ENCODE results near the gene TNF. TPM values are rescaled to one million over a fixed set of nuclear protein-coding genes. Genes with fewer than 3 reads are reported as not detected.

TNF gene
- total RNA-seq, 2 donors from 2014 or later: 0.66 to 1.3 TPM

DNA sequence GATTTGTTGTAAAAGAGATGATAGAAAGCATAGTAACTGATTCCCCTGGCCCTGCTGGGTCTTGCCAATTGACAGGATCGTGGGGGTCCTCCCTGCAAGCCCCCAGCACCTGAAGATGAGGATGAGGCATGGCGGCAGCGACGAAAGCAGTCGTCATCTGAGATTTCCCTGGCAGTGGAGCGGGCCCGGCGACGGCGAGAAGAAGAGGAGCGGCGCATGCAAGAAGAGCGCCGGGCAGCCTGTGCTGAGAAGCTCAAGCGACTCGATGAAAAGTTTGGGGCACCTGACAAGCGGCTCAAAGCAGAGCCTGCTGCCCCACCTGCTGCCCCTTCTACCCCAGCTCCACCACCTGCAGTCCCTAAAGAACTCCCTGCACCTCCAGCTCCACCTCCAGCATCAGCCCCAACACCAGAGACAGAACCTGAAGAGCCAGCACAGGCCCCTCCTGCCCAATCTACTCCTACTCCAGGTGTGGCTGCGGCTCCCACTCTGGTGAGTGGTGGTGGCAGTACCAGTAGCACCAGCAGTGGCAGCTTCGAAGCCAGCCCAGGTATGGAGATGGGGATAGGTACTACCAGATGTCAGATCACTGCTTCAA lies 52.4 kb downstream of the TNF start:
- Histone ChIP-seq H3K9me3 (no peaks in the 10 kb centered on the region), H3K27me3 (no peaks in the 10 kb centered on the region), H3K4me1 (peaks cover 2% of the 10 kb centered on the region), H3K36me3 (replicated peaks in 1 of 2; ENCODE audit: insufficient read depth in 1 of 2, low read depth in 2 of 2) (peaks cover 31 to 77% of the 10 kb centered on the region in 2 donors), H3K27ac (no peak overlapping the region), H3K4me3 (no peak overlapping the region)
- TF ChIP-seq POLR2A (IDR thresholded peaks at IDR 0.05): no peak
- TF ChIP-seq, protein P1, sequence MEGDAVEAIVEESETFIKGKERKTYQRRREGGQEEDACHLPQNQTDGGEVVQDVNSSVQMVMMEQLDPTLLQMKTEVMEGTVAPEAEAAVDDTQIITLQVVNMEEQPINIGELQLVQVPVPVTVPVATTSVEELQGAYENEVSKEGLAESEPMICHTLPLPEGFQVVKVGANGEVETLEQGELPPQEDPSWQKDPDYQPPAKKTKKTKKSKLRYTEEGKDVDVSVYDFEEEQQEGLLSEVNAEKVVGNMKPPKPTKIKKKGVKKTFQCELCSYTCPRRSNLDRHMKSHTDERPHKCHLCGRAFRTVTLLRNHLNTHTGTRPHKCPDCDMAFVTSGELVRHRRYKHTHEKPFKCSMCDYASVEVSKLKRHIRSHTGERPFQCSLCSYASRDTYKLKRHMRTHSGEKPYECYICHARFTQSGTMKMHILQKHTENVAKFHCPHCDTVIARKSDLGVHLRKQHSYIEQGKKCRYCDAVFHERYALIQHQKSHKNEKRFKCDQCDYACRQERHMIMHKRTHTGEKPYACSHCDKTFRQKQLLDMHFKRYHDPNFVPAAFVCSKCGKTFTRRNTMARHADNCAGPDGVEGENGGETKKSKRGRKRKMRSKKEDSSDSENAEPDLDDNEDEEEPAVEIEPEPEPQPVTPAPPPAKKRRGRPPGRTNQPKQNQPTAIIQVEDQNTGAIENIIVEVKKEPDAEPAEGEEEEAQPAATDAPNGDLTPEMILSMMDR (IDR thresholded peaks at IDR 0.05): no peak
- ATAC-seq (no peak), DNase-seq (no peak)
- intact Hi-C loops (cut with DNase I): no loop called here
- WGBS, 2 donors: 95 to 98% methylated on average over 17 to 19 of the region's 19 CpGs

Small RNAs within 50 kb of the gene (small RNA-seq; reads per million reads assigned to genes)
- gene SNORA38: 0.33 reads per million
- 84.9 reads per million, percentile 96 among the genes with 10 or more reads in this experiment for gene SNORD117
- gene SNORD84: not detected
- not detected for gene UQCRHP1

Other genes with a start within 250 kb of the TNF start
- gene HLA-B, start 218.4 kb upstream of the TNF start, total RNA-seq: 100 to 1,000 TPM; 316 to 342 TPM
- 10 to 100 TPM in 1 of 2 donors, 1 to 10 TPM in 1; 8.3 to 10.9 TPM for gene MICA, start 172.0 kb upstream of the TNF start, total RNA-seq
- under 1 TPM in 1 of 2 donors, not detected in 1; 0.78 TPM for gene MICB, start 77.4 kb upstream of the TNF start, total RNA-seq
- gene MCCD1, start 46.6 kb upstream of the TNF start, total RNA-seq: not detected
- 100 to 1,000 TPM; 132 to 260 TPM for gene DDX39B, start 33.6 kb upstream of the TNF start, total RNA-seq
- 1 to 10 TPM in 1 of 2 donors, not detected in 1; 1.0 TPM for gene ATP6V1G2, start 29.0 kb upstream of the TNF start, total RNA-seq
- 10 to 100 TPM in 1 of 2 donors, 1 to 10 TPM in 1; 5.6 to 27.0 TPM for gene NFKBIL1, start 28.0 kb upstream of the TNF start, total RNA-seq
- not detected for gene LTA, start 3.3 kb upstream of the TNF start, total RNA-seq
- gene LTB, start 6.9 kb downstream of the TNF start, total RNA-seq: under 1 TPM in 1 of 2 donors, not detected in 1; 0.78 TPM
- 1 to 10 TPM; 2.9 to 6.9 TPM for gene LST1, start 10.7 kb downstream of the TNF start, total RNA-seq
- gene NCR3, start 17.4 kb downstream of the TNF start, total RNA-seq: not detected
- 1 to 10 TPM; 2.3 to 7.3 TPM for gene AIF1, start 39.7 kb downstream of the TNF start, total RNA-seq
- 10 to 100 TPM; 48.8 to 57.4 TPM for gene PRRC2A, start 45.1 kb downstream of the TNF start, total RNA-seq
- 100 to 1,000 TPM; 101 to 128 TPM for gene BAG6, start 77.1 kb downstream of the TNF start, total RNA-seq
- gene APOM, start 80.3 kb downstream of the TNF start, total RNA-seq: 1 to 10 TPM in 1 of 2 donors, not detected in 1; 1.6 TPM
- gene C6orf47, start 85.2 kb downstream of the TNF start, total RNA-seq: 10 to 100 TPM; 15.8 to 22.1 TPM
- gene GPANK1, start 89.4 kb downstream of the TNF start, total RNA-seq: 10 to 100 TPM in 1 of 2 donors, 1 to 10 TPM in 1; 8.9 to 10.9 TPM
- gene CSNK2B, start 90.5 kb downstream of the TNF start, total RNA-seq: 100 to 1,000 TPM in 1 of 2 donors, 10 to 100 TPM in 1; 98.2 to 100 TPM
- gene LY6G5B, start 94.4 kb downstream of the TNF start, total RNA-seq: 1 to 10 TPM; 6.9 to 8.3 TPM
- gene LY6G5C, start 105.5 kb downstream of the TNF start, total RNA-seq: 1 to 10 TPM in 1 of 2 donors, not detected in 1; 4.4 TPM
- 10 to 100 TPM; 24.7 to 38.1 TPM for gene ABHD16A, start 127.8 kb downstream of the TNF start, total RNA-seq
- not detected for gene LY6G6F, start 131.3 kb downstream of the TNF start, total RNA-seq
- not detected for gene LY6G6D, start 139.8 kb downstream of the TNF start, total RNA-seq
- gene LY6G6C, start 146.2 kb downstream of the TNF start, total RNA-seq: not detected
- gene MPIG6B, start 147.8 kb downstream of the TNF start, total RNA-seq: not detected
- 10 to 100 TPM; 23.6 to 40.5 TPM for gene DDAH2, start 153.7 kb downstream of the TNF start, total RNA-seq
- gene CLIC1, start 161.0 kb downstream of the TNF start, total RNA-seq: 10 to 100 TPM; 68.9 to 92.9 TPM
- 10 to 100 TPM in 1 of 2 donors, 1 to 10 TPM in 1; 6.7 to 12.9 TPM for gene MSH5, start 164.4 kb downstream of the TNF start, total RNA-seq
- 1 to 10 TPM; 2.0 to 2.6 TPM for gene SAPCD1, start 187.1 kb downstream of the TNF start, total RNA-seq
- gene VWA7, start 201.8 kb downstream of the TNF start, total RNA-seq: 1 to 10 TPM; 4.2 to 6.3 TPM
- 10 to 100 TPM; 39.2 to 67.6 TPM for gene VARS1, start 220.2 kb downstream of the TNF start, total RNA-seq
- gene LSM2, start 231.4 kb downstream of the TNF start, total RNA-seq: 10 to 100 TPM; 21.0 to 22.4 TPM
- 1 to 10 TPM in 1 of 2 donors, under 1 TPM in 1; 0.33 to 1.0 TPM for gene HSPA1L, start 239.7 kb downstream of the TNF start, total RNA-seq
- 10 to 100 TPM; 70.9 to 92.1 TPM for gene HSPA1A, start 240.0 kb downstream of the TNF start, total RNA-seq